GM12865 (cell line): Measurements from ENCODE around the gene MPC1L.

Source experiments
- DNase-seq: peaks from one replicate; pipeline ENCODE4 v3.0.0; 2010; ENCODE audit warnings: low read depth
- H3K4me3 ChIP-seq: 2 replicates; pipeline ENCODE4 v1.5.1; 2011; ENCODE audit warnings: mild to moderate bottlenecking, low read depth, low read length, control low read depth
- TF ChIP-seq, protein P1 (sequence below): IDR thresholded peaks from 2 replicates; pipeline ENCODE4 v1.5.1; 2011; ENCODE audit warnings: low read length, control low read depth, low read depth, inconsistent platforms; ENCODE audit not compliant: insufficient read depth; ENCODE audit errors: missing control alignments

The MPC1L gene

DNA sequence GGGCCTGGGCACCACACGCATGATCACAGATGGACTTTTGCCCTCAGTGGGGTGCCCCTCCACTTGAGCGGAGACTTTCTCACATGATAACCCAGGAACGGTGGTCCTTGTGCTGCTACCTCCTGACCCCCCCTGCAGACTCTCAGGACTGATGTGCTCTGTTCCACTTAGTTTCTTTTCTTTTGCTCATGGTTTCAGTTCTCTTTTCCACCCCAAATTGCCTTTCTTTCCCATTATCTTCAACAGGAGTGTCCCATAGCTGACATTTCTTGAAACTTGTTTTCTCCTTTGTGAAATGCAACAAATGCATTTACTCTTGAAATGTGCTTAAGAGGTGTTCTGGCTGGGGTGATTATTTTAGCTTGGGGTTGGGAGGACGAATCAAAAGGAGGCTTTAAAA lies 9.0 kb downstream of the MPC1L start:
- no peak for DNase-seq
- TF ChIP-seq, protein P1, sequence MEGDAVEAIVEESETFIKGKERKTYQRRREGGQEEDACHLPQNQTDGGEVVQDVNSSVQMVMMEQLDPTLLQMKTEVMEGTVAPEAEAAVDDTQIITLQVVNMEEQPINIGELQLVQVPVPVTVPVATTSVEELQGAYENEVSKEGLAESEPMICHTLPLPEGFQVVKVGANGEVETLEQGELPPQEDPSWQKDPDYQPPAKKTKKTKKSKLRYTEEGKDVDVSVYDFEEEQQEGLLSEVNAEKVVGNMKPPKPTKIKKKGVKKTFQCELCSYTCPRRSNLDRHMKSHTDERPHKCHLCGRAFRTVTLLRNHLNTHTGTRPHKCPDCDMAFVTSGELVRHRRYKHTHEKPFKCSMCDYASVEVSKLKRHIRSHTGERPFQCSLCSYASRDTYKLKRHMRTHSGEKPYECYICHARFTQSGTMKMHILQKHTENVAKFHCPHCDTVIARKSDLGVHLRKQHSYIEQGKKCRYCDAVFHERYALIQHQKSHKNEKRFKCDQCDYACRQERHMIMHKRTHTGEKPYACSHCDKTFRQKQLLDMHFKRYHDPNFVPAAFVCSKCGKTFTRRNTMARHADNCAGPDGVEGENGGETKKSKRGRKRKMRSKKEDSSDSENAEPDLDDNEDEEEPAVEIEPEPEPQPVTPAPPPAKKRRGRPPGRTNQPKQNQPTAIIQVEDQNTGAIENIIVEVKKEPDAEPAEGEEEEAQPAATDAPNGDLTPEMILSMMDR = no peak
- no peak overlapping the region for H3K4me3 ChIP-seq

DNA sequence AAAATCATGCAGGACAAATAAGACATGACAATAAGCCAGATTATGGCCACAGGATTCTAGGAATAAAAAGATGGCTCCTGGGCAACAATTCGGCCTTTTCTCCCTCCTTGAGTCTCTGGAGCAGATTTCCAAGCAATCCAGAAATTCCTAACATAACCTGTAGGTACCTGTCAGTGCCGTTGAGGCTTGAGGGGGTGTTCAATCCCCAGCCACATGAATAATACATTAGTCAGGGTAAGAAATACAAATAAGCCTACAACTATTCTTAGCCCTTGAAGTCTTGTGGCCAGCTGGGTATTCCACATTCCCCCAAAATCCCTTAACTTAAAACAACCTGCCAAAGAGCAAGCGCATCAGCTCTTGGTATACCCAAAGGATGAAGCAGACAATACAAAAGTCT lies 14.5 kb downstream of the MPC1L start:
- no peak for DNase-seq
- no peak overlapping the region for H3K4me3 ChIP-seq
- TF ChIP-seq, protein P1 = no peak

DNA sequence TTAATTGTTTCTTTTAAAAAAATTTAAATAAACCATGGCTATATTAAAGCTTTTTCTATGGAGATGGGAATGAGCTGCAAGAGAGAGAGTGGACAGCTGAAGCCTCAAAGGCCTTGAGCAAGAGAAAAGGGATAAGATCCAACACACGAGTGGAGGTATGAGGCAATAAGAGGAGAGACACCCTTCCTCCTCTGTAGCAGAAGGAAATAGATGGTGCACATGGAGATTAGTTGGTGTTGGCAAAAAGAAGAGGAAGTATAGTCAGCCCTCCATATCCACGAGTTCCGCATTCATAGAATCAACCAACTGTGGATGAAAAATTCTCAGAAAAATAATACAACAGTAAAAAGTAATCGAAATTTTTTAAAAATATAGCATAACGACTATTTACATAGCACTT lies 20.9 kb downstream of the MPC1L start:
- H3K4me3 ChIP-seq = peak overlapping the region; percentile 69
- DNase-seq = no peak
- TF ChIP-seq, protein P1 = no peak

DNA sequence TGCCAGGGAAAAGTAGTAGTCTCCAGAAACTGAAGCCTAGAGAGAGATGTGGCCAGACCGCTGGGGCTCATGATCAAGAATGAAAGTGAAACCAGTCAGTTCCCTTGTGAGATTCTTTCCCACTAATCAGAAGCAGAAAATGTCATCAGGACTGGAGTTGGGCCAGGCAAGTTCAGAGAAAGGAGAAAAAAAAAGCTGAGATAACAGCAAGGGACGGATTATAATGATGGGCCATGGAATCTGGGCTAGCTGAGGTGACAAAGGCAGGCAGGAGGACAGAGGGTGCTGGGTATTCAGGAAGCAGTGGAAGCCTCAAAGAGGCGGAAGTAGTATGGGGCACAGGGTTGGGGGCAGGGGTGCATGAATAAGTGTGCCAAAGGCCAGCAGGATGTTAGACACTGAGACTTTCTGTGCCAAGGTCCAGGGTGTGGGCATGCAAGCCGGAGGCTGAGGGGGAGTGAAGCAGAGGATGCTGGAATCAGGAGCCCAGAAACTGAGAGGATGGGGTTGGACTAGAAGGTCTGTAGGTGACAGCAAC lies 21.7 kb downstream of the MPC1L start:
- peak; percentile 64 for DNase-seq
- H3K4me3 ChIP-seq = peak overlapping the region; percentile 69
- TF ChIP-seq, protein P1 = no peak

DNA sequence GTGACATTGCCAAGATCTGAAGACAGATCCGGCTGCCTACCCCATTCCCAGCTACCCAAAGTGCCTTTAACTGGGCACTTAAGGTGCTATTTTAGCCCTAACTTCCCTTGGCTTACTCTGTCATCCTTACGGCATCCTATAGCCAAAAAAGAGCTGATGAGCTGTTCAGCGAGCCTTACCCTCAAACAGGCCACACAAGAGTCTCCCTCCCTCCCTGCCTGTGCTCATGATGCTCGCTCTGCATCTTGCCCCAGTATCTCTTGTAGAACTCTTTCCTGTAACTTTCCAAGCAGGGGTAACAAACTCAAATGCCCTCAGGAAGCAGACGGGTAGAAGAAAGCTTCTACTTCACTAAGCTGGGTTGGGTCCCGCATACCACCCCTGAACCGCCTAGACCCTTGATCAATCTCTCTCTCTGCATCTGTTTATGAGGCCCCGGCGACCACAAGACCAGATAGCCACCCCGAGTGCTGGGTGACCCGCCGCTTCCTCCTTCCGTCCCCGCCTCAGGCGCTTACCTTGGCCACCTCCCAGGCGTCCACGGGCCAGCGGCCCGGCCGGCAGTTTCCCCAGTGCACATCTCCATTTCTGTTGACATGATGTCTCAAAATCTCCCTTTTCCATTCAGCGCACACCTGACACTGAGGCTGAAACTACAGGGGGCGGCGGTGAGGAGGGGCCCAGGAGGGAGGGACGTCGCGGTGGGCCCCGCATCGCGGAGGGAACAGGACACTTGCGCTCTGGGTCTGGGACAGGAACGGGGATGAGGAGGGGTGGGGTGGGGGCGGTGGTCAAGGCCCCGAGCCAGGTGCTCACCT lies 23.5 kb downstream of the MPC1L start:
- DNase-seq = peak; percentile 51
- peak overlapping the region; percentile 55 for H3K4me3 ChIP-seq
- TF ChIP-seq, protein P1 = no peak

DNA sequence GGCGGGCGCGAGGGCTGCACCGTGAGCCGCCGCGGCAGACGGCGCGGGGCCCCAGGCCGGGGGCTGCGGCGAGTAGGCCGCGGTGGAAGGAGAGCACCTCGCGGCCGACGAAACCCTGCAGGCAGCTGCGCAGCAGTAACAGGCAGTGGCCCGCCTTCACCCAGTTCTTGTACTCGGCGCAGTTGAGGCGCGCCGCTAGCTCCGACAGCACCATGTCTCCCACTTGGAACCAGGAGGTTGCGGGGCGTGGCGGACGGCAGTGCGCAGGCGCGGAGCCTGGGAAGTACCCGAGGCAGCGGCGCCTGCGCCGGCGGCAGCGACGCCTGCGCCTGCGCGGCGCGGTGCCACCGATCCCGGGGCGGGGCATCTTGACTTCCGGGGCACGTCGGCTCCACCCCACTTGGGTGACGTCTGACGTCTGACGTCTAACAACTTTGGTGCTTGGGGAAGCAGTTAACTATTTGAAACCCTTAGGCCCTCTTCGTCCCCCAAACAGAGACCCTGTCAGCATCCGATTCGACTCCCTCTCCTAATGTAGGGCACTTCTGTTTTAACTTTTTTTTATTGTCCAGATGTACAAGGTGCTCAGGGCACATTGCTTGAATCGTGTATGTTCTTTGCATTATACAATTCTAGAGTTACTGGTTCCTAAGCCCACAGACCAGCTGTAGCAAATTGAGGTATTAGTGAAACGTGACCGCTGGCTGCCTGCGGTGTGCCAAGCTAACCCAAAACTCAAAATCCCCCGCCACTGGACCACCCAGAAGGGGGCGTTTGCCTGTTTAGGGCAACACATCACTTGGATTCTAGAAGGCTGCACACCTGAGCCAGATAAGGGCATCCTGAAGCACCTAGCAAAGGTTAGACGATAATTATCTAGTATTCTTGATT lies 24.3 kb downstream of the MPC1L start, which contains the start of gene CXorf38:
Gene CXorf38 (minus strand): TSS at position 255 of the 891 bp plus-strand sequence. CDS start 41 bp downstream, at position 214.
- DNase-seq = peak; percentile 92
- peak within 1 kb of the TSS; percentile 55 for H3K4me3 ChIP-seq
- TF ChIP-seq, protein P1 = no peak
